NCI-H146 treated with DMSO at 0.1 percent for 48 hours (cell line): ENCODE data around the gene POLR3A.

Experiments used
- DNase-seq: peaks from one replicate; lab custom pipeline; 2025; ENCODE audit not compliant: unreplicated experiment; lab: John Stamatoyannopoulos, UW

The POLR3A gene

GRCh38 chr10:77981281-77981680, 48.0 kb downstream of the POLR3A start:
- DNase-seq = no peak

- DNase-seq = no peak
These were observed 50.1 kb downstream of the POLR3A start for GRCh38 chr10:77979221-77979620.

- DNase-seq = no peak
These were observed 51.0 kb downstream of the POLR3A start for GRCh38 chr10:77978360-77978759.

GRCh38 chr10:77977934-77978333, 51.4 kb downstream of the POLR3A start:
- no peak for DNase-seq

- no peak for DNase-seq
These were observed 52.3 kb downstream of the POLR3A start for GRCh38 chr10:77977016-77977415.

GRCh38 chr10:77975086-77975666, 54.1 kb downstream of the POLR3A start:
- no peak for DNase-seq

GRCh38 chr10:77974396-77975074, 54.8 kb downstream of the POLR3A start:
- no peak for DNase-seq

- no peak for DNase-seq
These were observed 56.0 kb downstream of the POLR3A start for GRCh38 chr10:77973276-77973675.

- DNase-seq = no peak
These were observed 57.2 kb downstream of the POLR3A start for GRCh38 chr10:77972148-77972547.

- no peak for DNase-seq
These were observed 57.5 kb downstream of the POLR3A start for GRCh38 chr10:77971804-77972144.

GRCh38 chr10:77970869-77971803, 58.2 kb downstream of the POLR3A start:
- DNase-seq = no peak

GRCh38 chr10:77969114-77969513, 60.2 kb downstream of the POLR3A start:
- DNase-seq = no peak

GRCh38 chr10:77967611-77968022, 61.7 kb downstream of the POLR3A start:
- DNase-seq = peak; percentile 5

- no peak for DNase-seq
These were observed 64.0 kb downstream of the POLR3A start for GRCh38 chr10:77965294-77965693.

- no peak for DNase-seq
These were observed 64.5 kb downstream of the POLR3A start for GRCh38 chr10:77964811-77965210.

- no peak for DNase-seq
These were observed 65.4 kb downstream of the POLR3A start for GRCh38 chr10:77963901-77964300.

- no peak for DNase-seq
These were observed 66.8 kb downstream of the POLR3A start for GRCh38 chr10:77962350-77963146.

GRCh38 chr10:77961668-77962067, 67.6 kb downstream of the POLR3A start:
- DNase-seq = no peak

GRCh38 chr10:77960829-77961329, 68.4 kb downstream of the POLR3A start:
- no peak for DNase-seq

- no peak for DNase-seq
These were observed 69.3 kb downstream of the POLR3A start for GRCh38 chr10:77959887-77960455.

GRCh38 chr10:77959384-77959783, 69.9 kb downstream of the POLR3A start:
- no peak for DNase-seq
